ENCODE results near the gene KRT24.

Gene KRT24

DNA sequence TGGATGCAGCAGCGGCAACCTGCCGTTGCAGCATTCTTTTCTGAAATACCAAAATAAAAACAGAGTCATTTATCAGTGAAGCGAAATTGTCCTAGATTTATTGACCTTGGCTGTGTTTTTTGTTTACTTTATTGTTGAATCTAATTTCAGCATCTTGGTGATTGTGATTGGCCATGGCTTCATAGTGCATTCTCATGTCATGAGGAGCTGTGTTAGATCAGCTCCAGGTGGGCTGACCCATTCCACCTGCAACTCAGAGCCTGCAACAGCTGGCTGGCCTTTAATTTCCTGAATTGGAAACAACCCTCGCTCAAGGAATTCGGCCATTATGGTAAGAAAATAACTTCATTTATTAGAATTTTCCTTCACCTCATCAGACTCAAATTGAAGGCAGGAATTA lies 16.4 kb downstream of the KRT24 start:
- DNase-seq = no peak

DNA sequence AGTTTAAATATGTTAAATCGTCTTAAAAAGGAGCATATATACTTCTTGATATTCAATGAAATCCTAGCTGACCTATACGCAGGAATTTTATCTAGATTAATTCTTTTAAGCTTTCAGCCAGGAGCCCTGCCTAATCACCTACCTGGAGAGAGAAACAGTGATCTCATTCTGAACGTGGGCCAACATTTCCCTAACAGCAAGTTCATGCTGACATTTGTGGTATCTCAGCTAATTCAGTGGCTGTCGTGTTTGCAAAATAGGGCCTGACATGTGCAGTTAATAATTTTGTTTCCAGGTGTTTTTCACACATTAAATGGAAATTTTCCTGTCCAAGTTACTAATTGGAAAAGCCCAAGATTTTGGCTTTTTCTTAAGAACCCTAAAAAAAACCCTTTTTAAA lies 17.4 kb downstream of the KRT24 start:
- no peak for DNase-seq

DNA sequence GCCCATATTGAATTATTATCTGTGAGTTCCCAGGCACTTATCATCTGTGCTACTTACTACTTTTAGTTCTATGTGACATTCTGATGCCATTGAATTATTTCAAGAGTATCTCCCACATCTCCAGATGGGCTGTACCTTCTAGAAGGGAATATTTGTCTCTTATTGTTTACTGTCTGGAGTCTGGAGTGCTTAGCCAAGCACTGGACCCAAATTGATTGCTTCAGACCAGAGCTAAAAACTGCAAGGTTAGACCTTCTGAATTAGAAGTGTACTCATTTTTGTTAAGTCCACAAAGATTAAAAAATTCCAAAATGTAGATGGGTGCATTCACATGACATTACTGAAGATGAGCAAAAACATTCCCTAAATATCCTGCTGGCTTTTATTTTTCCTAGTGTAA lies 22.6 kb downstream of the KRT24 start:
- no peak for DNase-seq

DNA sequence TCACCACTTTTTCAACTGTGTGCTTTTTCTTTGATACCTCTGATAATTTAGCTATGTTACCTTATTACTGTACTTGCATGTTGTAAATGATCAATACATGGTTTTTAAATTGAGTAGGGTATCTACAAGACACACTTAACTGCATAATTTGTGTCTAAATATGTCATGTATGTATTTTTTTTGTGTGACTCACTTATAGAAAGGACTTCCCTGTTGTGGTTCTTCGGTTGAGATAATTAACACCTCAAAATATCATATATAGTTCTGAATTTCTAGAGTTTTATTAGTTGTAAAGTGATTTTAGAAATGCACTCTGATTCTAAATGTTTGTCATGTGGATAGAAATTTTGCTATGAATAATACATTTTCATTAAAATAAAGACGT lies 24.0 kb downstream of the KRT24 start:
- DNase-seq = no peak

DNA sequence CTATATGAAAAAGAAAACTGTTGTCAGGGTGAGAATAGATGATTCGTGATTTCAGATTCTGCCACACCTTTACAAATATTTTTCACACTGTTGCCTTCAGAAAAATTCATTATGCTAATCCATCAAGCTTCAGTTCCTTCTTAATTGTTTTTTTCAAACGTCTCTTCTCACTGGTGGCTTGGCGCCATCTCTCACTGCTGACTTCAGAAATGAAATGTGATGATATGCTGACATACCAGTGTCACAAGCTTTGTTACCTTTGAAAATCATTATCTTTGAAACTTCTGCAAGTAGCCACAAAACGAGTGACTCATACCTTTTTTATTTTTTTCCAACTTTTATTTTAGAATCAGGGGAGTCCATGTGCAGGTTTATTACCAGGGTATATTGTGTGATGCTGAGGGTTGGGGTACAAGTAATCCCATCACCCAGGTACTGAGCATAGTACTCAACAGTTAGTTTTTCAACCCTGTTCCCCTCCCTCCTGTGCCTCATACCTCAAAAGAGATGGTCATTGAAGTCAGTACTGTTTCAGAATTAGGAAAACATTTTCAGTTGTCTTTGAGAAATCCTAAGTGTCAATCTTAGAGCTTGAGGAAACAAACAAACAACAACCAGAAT lies 24.5 kb downstream of the KRT24 start:
- DNase-seq = no peak

DNA sequence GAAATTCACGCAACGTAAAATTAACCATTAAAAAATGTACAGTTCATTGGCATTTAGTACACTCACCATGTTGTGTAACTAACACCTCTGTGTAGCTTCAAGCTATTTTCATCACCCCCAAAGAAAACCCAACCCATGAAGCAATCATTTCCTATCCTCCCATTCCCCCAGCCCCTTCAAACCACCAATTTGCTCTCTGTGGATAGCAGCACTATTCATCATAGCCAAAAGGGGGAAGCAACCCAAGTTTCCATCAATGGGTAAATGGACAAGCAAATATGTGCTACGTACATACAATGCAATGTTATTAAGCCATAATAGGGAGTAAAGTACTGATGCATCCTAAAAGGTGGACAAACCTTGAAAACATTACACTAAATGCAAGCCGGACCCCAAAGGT lies 27.6 kb downstream of the KRT24 start:
- DNase-seq = no peak

DNA sequence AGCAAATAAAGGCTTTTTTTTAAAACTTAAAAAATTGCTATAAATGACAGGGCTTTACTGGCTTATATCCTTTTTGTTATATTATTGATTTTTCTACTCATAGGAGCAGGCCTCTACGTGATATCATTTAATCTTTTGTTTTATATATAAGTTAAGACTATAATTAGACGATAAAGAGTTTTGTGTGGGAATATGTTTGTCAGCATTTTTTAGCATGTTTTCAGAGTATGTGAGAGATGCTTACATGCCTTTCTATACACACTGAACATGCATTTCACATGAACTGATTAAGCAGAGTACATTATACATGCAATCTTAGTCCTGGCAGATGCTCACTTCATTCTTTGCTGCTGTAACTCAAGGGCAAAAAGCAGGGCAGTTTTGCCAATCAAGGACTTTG lies 30.9 kb downstream of the KRT24 start:
- no peak for DNase-seq

DNA sequence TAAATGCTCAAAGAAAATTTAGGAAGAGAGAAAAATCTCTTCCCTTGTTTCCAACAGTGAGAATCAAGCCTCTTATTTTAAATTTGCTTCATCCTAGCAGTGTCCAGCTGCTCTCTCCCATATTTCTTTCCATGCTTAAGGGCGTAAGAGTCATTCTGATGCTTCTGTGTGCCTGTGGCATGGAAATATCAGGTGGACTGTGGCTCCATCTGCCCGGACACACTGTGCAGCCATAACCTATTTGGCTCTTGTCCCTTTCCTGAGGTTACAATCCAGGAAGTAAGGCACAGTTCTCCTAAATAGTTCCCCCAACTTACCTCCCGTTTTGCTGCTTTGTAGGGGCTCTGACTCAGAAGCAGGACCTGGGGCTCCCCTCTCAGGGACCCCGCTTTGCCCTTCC lies 32.3 kb downstream of the KRT24 start:
- no peak for DNase-seq

DNA sequence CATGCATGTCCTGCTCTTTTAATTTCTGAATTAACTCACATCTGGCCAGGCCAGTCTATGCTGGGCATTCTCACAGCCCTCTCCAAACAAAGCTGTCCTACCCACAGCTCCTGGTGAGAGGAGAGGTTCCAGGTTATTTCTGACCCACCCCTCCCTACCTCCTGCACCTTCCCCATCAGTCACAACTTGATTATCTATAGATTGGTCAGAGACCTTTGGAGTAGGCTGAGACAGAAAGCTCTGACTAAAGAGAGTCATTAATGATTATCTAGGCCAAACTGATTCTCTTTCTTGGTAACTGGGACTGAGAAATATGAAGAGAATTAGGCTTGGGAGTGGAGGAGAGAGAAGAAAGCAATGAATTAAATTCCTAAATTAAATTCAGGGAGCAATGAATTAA lies 37.2 kb downstream of the KRT24 start:
- no peak for DNase-seq

DNA sequence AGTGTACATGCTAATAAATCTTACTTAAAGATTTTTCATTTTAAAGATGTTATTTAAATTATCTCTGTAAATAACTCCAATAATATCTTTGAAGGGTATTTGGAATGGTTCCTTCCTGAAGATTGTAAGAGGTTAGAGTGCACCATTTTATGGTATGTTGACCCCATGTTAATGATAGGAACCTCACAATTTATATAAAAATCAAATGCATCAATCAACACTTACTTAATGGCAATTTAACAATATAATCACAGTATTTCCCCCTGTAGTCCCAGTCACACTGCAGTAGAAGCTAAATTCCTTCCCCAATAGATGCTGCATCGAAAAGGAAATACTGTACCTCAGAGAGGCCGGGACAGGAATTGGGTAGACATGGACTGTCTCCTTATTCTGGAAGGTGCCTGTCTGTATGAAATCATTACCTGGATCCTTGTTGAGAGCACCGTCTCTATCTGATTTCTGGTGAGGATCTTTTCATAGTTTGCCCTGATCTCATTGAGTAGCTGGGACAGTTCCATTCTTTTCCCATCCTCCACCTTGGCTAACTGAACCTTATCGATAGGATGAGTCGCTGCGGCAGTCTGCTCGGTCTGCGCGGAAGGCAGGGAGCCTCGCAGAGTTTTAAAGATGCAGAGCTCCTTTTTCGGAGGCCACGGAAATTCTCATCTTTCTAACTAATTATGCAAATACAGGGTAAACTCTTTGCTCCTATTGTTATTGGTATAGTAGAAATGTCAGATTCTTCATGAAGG lies 38.8 kb downstream of the KRT24 start, which contains the start of gene KRT222:
Gene KRT222, minus strand, starts transcription at position 596 of the 752 bp plus-strand sequence. Its CDS starts 78 bp downstream, at position 518.
- DNase-seq = no peak

DNA sequence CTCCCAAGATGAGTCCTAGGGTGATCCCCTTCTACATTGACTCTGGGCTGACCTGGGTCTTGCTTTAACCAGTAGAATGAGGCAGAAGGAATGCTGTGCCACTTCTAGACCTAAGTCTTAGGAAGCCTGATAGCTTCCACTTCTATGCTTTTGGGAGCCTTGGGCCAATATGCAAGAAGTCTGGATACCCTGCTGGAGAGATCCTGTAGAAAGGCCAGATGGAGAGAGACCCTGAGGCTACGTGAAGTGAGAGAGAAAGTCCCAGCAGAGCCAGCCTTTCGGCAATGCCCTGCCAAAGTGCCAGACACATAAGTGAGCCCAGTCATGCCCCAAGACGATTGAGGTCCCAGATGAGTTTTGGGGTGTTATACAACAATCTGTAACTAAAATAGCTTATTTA lies 40.3 kb downstream of the KRT24 start:
- DNase-seq = peak; percentile 29

DNA sequence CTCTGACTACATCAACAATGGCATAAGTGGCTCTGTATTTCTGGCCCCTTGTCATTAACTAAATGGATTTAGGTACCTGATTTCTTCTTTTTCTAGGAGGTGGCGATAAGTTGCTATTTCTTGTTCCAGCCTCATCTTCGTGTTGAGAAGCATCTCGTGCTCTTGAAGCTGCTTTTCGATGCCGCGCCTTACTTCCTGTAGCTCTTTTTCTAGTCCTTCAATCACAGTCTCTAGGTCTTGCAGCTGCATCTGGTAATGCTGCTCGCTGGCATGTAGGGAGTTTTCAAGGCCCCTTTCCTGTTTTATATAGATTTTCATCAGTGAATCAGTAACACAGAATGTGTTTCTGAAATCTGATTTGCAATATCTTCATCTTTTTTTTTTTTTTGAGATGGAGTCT lies 43.6 kb downstream of the KRT24 start:
- DNase-seq = no peak

DNA sequence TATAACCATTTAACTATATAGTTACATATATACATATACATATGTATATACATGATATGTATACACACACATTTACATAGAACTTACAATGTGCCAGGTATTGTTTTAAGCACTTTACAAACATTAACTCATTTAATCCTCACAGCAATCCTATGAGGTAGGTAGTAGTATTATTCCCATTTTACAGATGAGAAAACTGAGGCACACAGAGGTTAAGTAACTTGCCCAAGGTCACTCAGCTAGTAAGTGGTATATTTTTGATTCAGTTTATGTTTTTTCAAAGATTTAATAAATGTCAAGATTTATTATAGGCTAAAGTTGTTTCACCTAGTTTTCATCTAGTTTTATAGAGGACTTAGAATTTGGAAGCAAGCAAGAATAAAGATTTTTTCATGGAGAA lies 45.2 kb downstream of the KRT24 start:
- DNase-seq = no peak

DNA sequence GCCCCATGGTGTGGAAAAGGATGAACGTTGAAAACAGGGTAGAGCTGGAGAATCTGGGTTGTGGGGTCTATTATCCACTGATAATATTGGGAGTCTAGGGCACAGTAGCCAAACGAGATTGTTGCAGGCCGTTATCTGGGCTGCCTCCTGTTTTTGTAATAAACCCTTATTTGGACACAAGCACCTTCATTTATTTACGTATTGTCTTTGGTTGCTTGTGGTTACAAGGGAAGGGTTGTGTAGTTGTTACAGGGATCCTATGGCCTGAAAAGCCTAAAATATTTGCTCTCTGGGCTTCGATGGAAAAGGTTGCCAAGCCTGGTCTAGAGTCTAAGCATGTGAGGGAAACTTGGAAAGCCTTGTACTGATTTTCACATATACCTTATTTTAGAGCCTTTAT lies 51.6 kb downstream of the KRT24 start:
- DNase-seq = no peak

DNA sequence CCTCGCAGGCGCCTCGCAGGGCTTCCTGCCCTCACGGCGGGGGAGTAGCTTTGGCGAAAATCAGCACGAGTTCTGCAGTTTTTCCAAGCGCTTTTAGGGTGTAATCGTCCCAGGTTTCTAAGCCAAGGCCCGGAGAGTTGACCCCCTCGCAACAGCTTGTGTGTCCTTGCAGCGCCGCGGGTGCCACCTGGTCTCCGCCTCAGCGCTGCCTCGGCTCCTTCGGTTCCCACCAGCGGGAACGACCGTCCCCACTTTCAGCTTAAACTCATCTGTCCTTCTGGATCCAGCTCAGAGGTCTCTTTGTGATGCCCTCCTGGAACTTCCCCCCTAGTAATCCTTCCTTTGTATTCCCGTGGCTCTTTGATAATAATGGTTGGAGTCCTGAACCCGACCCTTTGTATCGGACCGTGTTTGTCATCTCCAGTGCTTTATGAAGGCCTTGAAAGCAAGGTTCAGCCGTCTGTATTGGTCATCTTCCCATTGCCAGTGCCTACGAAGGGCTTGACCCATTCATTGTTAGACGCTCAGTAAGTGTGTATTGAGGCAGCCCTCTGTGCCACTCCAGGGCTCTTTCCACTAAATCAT lies 55.1 kb downstream of the KRT24 start:
- DNase-seq = peak; percentile 76
